Measurements from ENCODE around the gene MYH7.

Gene MYH7

DNA sequence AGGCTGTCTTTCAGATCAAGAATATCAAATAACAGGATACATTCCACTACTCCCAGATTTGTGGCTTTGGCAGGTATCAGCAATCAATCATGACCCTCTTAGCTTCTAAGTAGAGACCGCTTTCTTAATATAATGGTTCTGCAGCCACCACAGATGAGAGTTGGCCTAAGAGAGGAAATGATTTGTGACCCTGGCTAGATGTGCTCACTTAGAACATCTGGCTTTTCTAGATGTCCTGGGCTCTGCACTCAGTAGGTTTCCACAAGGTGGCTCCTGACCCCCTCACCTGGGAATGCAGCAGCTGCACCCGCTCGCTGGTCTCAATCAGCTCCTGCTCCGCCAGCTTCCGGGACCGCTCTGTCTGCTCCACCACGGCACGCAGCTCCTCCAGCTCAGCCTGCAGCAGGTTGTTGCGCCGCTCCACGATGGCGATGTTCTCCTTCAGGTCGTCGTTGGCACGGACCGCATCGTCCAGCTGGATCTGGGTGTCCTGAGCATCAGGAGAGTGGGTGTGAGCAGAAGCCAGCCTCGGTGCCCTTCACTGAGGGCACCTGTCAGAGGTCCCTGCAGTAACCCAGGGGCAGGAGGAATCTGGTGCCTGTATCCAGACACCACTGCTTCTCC, 49.7 kb downstream of the MYH7 start:
- DNase-seq = no peak

GRCh38 chr14:23385244-23385641, 50.2 kb downstream of the MYH7 start:
- no peak for DNase-seq

- no peak for DNase-seq
Measured at GRCh38 chr14:23384364-23385080, 50.9 kb downstream of the MYH7 start.

DNA sequence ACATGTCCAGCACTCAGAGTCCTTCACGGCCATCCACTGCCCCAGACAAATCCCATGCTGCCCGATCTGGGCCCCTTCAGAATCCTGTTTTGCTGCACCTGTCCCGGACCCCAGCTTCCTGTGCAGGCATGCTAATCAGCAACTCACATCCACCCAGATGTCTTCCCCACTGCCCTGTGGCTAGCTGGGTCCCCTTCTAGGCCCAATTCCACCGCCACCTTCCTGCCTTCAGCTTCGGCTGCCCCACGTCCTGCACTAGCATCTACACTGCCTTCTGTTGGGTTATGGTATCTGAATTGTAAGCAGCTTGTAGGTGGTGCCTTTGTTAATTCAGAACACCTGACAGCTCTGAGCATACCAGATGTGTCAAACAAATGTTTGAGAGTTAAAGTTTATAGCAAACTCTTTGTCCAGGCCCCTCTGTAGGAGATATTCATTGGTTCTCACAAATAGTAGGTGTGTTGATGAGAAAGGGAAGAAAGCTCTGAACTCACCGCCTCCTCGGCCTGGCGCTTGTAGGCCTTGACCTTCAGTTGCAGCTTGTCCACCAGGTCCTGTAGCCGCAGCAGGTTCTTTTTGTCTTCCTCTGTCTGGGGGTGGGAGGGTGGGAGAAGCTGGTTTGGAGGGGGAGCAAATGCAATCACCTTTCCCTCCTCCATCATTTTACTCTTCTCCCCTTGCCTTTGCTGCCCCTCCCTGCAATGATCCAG, 52.6 kb downstream of the MYH7 start:
- no peak for DNase-seq

- DNase-seq = no peak
Measured at GRCh38 chr14:23382276-23382675, 53.2 kb downstream of the MYH7 start.

GRCh38 chr14:23381871-23382270, 53.6 kb downstream of the MYH7 start:
- no peak for DNase-seq

- DNase-seq = no peak
Measured at GRCh38 chr14:23380976-23381375, 54.5 kb downstream of the MYH7 start.

DNA sequence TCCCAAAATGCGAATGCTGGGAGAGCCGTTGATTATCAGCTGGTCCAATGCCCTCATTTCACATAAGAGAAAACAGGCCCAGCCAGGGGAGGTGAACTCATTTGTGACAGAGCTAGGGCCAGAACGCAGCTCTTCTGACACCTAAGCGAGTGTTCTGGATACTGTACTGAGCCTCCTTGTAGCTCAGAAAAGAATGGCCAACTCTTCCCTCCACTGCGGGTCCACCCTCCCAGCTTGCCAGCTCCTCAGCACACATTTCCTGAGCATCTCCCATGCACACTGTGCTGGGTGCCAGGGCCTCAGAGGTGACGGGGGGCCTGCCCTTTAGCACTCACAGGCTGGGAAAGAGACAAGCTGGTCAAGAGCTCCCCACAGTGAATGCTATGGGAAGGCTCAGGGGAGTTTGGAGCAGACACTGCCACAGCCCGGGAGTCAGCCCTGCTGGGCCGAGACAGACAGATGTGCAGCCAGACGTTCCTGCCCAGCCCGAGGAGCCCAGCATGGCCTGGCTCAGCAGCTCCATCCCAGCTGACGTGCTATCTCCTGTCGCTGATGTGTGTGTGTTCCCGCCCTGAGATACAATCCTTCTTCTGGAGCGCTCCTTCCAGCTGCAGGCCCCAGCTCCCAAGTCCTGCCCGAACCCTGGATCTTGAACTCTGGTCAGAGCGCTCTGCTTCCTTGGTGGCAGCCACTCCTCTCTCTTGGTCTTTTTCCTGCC, 55.1 kb downstream of the MYH7 start:
- DNase-seq = no peak

DNA sequence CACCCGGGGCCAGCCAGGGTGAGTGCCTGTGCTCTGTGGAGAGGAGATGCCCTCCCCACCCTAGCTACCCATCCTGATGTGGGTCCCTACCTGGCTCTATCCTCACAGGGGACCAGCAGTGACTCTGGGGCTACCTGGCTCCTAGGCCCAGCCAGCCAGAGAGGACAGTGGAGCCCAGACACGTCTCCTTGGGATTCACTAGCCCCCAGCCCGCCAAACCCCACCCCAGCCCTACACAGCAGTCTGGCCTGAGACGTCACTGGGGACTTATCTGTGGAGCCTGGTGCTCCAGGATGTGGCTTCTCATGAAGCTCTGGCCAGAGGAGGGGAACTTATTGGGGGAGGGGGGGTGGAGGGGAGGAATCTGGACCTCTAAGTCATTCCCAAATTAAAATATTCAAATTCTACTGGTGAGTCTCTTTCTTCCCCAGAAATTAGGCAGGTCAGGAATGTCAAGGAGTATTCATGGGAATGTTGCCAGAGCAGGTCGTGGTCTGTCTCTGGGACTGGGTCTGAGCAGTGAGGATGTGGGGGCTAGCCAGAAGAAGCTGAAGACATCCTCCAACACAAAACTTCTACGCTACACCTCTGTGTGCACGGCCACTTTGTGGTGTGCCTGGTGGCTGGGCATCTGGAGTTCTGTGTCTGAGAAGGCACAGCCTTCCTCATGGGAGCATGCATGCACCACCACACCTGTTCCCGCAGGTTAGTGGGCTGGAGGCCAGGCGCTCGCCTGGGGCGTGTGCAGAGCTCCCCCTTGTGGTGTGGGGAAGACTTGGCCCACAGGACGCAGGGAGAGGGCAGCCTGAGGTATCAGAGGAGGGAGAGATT, 55.9 kb downstream of the MYH7 start:
- no peak for DNase-seq

- DNase-seq = no peak
Measured at GRCh38 chr14:23378612-23379220, 56.7 kb downstream of the MYH7 start.

DNA sequence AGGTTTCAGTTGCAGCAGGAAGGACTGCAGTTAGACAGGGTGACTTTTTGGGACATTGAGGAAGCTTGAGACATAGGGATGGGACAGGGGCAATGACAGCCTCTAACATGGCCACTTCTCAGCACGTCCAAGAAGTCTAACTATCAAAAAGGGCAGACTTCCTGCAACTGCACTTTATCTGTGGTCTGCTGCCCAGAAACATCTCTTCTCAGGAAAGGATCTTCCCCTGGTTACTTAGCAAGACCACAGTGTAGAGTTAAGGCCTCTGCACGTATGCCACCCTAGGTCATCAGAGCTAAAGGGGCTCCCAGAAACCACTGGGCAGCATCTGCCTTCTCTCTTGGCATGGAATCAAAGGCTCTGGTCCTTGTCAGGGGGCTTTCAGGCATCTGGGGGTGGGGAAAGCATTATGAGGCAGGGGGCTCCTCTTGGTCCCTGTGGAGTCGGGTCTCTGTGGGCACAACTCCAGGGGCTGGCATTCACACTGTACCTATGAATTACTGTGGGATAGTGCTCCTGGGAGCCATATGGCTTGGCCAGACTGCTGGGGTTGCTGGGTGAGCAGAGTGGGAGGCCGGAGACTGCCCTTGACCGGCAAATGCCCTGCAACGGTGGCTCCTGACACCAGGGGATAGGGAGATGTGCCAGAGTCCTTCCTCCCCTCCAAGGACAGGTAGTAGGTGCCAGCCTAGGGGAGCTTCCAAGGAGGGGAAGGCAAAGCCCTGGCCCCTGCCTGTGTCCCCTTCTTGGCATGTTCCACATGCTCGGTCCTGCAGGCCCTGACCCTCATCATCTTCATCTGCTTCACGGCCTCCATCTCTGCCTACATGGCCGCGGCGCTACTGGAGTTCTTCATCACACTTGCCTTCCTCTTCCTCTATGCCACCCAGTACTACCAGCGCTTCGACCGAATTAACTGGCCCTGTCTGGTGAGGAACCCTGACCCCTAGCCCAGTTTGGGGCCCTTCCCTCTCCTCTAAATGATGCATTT, 57.6 kb downstream of the MYH7 start:
- DNase-seq = no peak

DNA sequence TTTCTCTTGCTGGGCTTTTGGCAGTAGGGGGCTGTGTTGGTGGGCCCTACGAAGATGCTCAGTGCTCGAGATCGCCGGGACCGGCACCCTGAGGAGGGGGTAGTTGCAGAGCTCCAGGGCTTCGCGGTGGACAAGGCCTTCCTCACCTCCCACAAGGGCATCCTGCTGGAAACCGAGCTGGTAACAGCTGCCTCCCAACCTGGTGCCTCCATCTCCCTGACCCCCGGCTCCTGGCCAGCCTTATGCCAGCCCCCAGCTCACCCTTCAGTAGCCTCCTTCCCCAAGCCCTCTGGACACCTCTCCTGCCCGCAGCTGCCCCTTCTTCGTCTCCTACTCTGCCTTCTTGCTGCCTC, 58.3 kb downstream of the MYH7 start:
- no peak for DNase-seq

GRCh38 chr14:23376482-23377197, 58.8 kb downstream of the MYH7 start, which contains the start of gene CMTM5:
TSS of gene CMTM5 (plus strand) at chr14:23377046. CDS start at chr14:23377252, 206 bp downstream.
- DNase-seq = peak; percentile 76

DNA sequence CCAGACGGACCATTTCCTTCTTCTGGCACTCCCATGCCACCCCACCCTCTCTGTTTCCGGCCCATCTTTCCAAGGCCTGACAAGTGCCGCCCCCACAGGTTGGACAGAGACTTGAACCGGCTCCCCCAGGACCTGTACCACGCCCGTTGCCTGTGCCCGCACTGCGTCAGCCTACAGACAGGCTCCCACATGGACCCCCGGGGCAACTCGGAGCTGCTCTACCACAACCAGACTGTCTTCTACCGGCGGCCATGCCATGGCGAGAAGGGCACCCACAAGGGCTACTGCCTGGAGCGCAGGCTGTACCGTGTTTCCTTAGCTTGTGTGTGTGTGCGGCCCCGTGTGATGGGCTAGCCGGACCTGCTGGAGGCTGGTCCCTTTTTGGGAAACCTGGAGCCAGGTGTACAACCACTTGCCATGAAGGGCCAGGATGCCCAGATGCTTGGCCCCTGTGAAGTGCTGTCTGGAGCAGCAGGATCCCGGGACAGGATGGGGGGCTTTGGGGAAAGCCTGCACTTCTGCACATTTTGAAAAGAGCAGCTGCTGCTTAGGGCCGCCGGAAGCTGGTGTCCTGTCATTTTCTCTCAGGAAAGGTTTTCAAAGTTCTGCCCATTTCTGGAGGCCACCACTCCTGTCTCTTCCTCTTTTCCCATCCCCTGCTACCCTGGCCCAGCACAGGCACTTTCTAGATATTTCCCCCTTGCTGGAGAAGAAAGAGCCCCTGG, 59.8 kb downstream of the MYH7 start:
- DNase-seq = no peak

DNA sequence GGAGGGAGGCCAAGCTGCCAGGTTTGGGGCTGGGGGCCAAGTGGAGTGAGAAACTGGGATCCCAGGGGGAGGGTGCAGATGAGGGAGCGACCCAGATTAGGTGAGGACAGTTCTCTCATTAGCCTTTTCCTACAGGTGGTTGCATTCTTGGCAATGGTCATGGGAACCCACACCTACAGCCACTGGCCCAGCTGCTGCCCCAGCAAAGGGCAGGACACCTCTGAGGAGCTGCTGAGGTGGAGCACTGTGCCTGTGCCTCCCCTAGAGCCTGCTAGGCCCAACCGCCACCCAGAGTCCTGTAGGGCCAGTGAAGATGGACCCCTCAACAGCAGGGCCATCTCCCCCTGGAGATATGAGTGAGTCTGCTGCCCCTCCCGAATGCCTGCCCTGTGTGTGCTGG, 62.4 kb downstream of the MYH7 start:
- no peak for DNase-seq

GRCh38 chr14:23372509-23372908, 63.0 kb downstream of the MYH7 start, which contains the start of gene IL25:
TSS of gene IL25 (plus strand) at chr14:23372809.
- DNase-seq = no peak

DNA sequence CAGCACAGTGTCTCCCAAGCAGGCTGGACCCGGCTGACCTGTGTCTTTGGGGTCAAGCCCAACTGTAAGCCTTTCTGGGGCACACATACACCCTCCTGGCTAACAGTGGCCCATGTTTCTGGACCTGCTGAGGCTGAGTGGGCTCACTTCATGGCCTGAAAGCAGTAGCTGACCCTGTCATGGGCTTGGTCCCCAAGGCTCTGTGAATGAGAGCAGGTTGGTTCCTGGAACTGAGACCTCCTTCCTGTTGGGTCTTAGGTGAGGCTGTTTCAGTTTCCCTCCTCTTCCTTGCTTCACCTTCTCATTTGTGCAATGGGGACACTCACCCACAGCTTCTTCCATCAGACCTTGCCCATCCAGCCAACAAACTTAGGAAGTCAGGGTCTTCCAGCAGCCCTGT, 63.6 kb downstream of the MYH7 start:
- no peak for DNase-seq

DNA sequence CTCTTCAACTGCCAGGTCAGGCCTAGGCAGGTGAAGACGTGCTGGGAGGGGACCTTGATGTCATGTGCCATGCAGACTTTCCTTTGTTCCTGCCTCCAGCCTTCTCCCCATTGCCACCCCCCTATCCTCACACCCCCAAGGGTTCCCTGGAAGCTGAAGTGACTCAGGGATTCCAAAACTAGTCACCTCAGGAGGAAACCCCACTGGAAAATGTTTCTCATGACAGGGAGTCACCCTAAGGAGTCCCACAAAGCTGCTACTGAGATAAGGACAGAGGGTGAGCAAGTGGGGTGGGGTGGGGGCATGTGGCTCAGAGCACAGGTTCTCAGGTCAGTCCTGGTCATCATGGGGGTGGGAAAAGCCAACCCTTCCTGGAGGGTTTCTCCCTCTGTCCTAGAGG, 65.2 kb downstream of the MYH7 start:
- DNase-seq = no peak

GRCh38 chr14:23366426-23366921, 69.0 kb downstream of the MYH7 start:
- peak; percentile 92 for DNase-seq

Measured in left hindlimb (tissue), 1 donor.